ENCODE results near the gene TRMT61A.

- no peak for TF ChIP-seq CTCF (IDR thresholded peaks at IDR 0.05; ENCODE audit: low read depth, low read length, poor library complexity, severe bottlenecking)
- no peak for TF ChIP-seq EZH2phosphoT487 (IDR thresholded peaks at IDR 0.05; ENCODE audit: borderline replicate concordance, low read length)
Measured at GRCh38 chr14:103562179-103562428, 33.1 kb downstream of the TRMT61A start.
